ENCODE results near the gene SORCS2.

GRCh38 chr4:7642741-7643458 lies 450.6 kb downstream of the SORCS2 start:
- TF ChIP-seq CTCF (IDR thresholded peaks at IDR 0.05) (no peak), POLR2A (IDR thresholded peaks at IDR 0.05) (no peak)

Data from esophagus squamous epithelium (tissue), 4 donors.